PC-3 (cell line): ENCODE data around the gene FCHO2. TPM values are rescaled to one million over a fixed set of nuclear protein-coding genes. Genes with fewer than 3 reads are reported as not detected.
"Not testable (repeated sequence)": the region's sequence is repeated elsewhere in the genome, so short reads cannot be mapped to it uniquely, and the experiment has no call there.

Source experiments
- ATAC-seq: fragments of 200-7000 bp; cut with Tn5 transposase; 2 replicates; pipeline ENCODE4 v1.9.1; 2020; ENCODE audit warnings: mild to moderate bottlenecking, moderate library complexity
- BruUV-seq: library from RNA; stranded (reverse); fragments of 400-500 nt; replicated peaks from 2 replicates; lab custom pipeline; 2021; lab: Mats Ljungman, UMichigan
- CTCF ChIA-PET: fragments of 300-600 bp; sonication (Branson Sonifier 250); formaldehyde crosslinking; loops from one replicate; lab custom pipeline; 2022; ENCODE audit warnings: antibody characterized with exemption; lab: Charles Lee
- POLR2A ChIA-PET: fragments of 300-600 bp; sonication (Branson Sonifier 250); formaldehyde crosslinking; loops from one replicate; lab custom pipeline; 2022; ENCODE audit warnings: antibody characterized with exemption; ENCODE audit not compliant: unreplicated experiment; lab: Charles Lee
- DNase-seq: peaks from one replicate; pipeline ENCODE4 v3.0.0-alpha.2; 2015
- H2AFZ ChIP-seq: fragments of 300-600 bp; sonication (generic); 2 replicates; pipeline ENCODE4 v1.6.0; 2016; ENCODE audit warnings: antibody characterized with exemption, low read length
- H3F3A ChIP-seq: fragments of 300-600 bp; sonication (generic); one replicate; pipeline ENCODE4 v1.6.0; 2017; ENCODE audit warnings: antibody characterized with exemption, low read length, control low read depth, mild to moderate bottlenecking; ENCODE audit not compliant: unreplicated experiment
- H3K27ac ChIP-seq: fragments of 300-600 bp; sonication (generic); 2 replicates; pipeline ENCODE4 v1.5.1; 2016; ENCODE audit warnings: mild to moderate bottlenecking, low read length
- H3K27me3 ChIP-seq: fragments of 300-600 bp; sonication (generic); 2 replicates; pipeline ENCODE4 v1.6.1; 2016; ENCODE audit warnings: low read length, mixed read lengths
- H3K36me3 ChIP-seq: fragments of 300-600 bp; sonication (generic); 2 replicates; pipeline ENCODE4 v1.6.1; 2016; ENCODE audit warnings: low read depth, mixed run types, low read length, mixed read lengths
- H3K4me1 ChIP-seq: fragments of 300-600 bp; sonication (generic); 2 replicates; pipeline ENCODE4 v1.5.1; 2016; ENCODE audit warnings: low read length; ENCODE audit not compliant: insufficient read depth
- H3K4me2 ChIP-seq: fragments of 300-600 bp; sonication (generic); 2 replicates; pipeline ENCODE4 v1.6.0; 2016; ENCODE audit warnings: low read length
- H3K4me3 ChIP-seq: fragments of 300-600 bp; sonication (generic); 2 replicates; pipeline ENCODE4 v1.5.1; 2016; ENCODE audit warnings: mild to moderate bottlenecking, low read length, mixed read lengths
- H3K79me2 ChIP-seq: fragments of 300-600 bp; sonication (generic); 2 replicates; pipeline ENCODE4 v1.6.1; 2017; ENCODE audit warnings: low read length, mixed read lengths
- H3K9ac ChIP-seq: fragments of 300-600 bp; sonication (generic); 2 replicates; pipeline ENCODE4 v1.6.0; 2016; ENCODE audit warnings: mild to moderate bottlenecking, low read length
- H3K9me2 ChIP-seq: fragments of 300-600 bp; sonication (generic); replicated peaks from 2 replicates; pipeline ENCODE4 v1.6.1; 2016; ENCODE audit warnings: mixed run types, low read length, mixed read lengths
- H3K9me3 ChIP-seq: fragments of 300-600 bp; sonication (generic); 2 replicates; pipeline ENCODE4 v1.6.1; 2016; ENCODE audit warnings: low read length, mixed read lengths
- H4K20me1 ChIP-seq: fragments of 300-600 bp; sonication (generic); 2 replicates; pipeline ENCODE4 v1.6.1; 2016; ENCODE audit warnings: low read length, mixed read lengths
- CTCF ChIP-seq: fragments of 300-600 bp; sonication (generic); conservative IDR thresholded peaks from 2 replicates; pipeline ENCODE4 v1.5.1; 2017; ENCODE audit warnings: antibody characterized with exemption, low read depth, mild to moderate bottlenecking, low read length
- EZH2 ChIP-seq: fragments of 300-600 bp; sonication (generic); IDR thresholded peaks from one replicate; pipeline ENCODE4 v1.6.1; 2017; ENCODE audit warnings: antibody characterized with exemption, mild to moderate bottlenecking, low read length; ENCODE audit not compliant: unreplicated experiment
- EZH2phosphoT487 ChIP-seq: fragments of 300-600 bp; sonication (generic); IDR thresholded peaks from 2 replicates; pipeline ENCODE4 v1.6.1; 2018; ENCODE audit warnings: mild to moderate bottlenecking, antibody characterized with exemption, low read length, borderline replicate concordance
- intact Hi-C: fragments of 100-400 bp; cut with micrococcal nuclease; formaldehyde crosslinking; loops from 2 replicates; pipeline ENCODE4 v1.9.0; 2023
- total RNA-seq: library from RNA; depleted of rRNA; stranded (reverse); fragments of >200 nt; gene quantifications from 2 replicates; pipeline ENCODE4 v1.2.3, GENCODE V29; 2014

Gene FCHO2
- total RNA-seq, 1 experiment from 2014 or later, result 5.9 TPM

- Histone ChIP-seq H3K9me2 (no peaks in the 10 kb centered on the region), H3K27ac (no peak overlapping the region), H3K4me2 (no peak overlapping the region), H3K9me3 (no peaks in the 10 kb centered on the region), H3F3A (no peaks in the 10 kb centered on the region), H4K20me1 (no peaks in the 10 kb centered on the region), H3K79me2 (no peaks in the 10 kb centered on the region), H3K9ac (no peak overlapping the region), H3K36me3 (no peaks in the 10 kb centered on the region), H3K27me3 (no peaks in the 10 kb centered on the region), H3K4me1 (no peaks in the 10 kb centered on the region), H2AFZ (no peak overlapping the region), H3K4me3 (no peak overlapping the region)
- ATAC-seq (no peak), DNase-seq (no peak)
- intact Hi-C loops, result no loop called here
- ChIA-PET POLR2A (no interaction called here), CTCF (no interaction called here)
- no TSS peak for BruUV-seq
- TF ChIP-seq EZH2phosphoT487 (no peak), CTCF (no peak), EZH2 (no peak)
These were observed 51.2 kb downstream of the FCHO2 start for GRCh38 chr5:73007051-73007450.

GRCh38 chr5:73008831-73009230, 53.0 kb downstream of the FCHO2 start:
- Histone ChIP-seq H3K9ac (no peak overlapping the region), H3K4me3 (no peak overlapping the region), H3F3A (no peaks in the 10 kb centered on the region), H3K27me3 (no peaks in the 10 kb centered on the region), H3K4me1 (no peaks in the 10 kb centered on the region), H4K20me1 (no peaks in the 10 kb centered on the region), H3K4me2 (no peak overlapping the region), H3K9me2 (no peaks in the 10 kb centered on the region), H3K79me2 (no peaks in the 10 kb centered on the region), H2AFZ (no peak overlapping the region), H3K9me3 (no peaks in the 10 kb centered on the region), H3K36me3 (no peaks in the 10 kb centered on the region), H3K27ac (no peak overlapping the region)
- POLR2A ChIA-PET, result no interaction called here
- CTCF ChIA-PET, result no interaction called here
- DNase-seq (no peak), ATAC-seq (no peak)
- intact Hi-C loops, result no loop called here
- BruUV-seq, result no TSS peak
- no peak for TF ChIP-seq CTCF
- TF ChIP-seq EZH2phosphoT487, result no peak
- no peak for TF ChIP-seq EZH2

- H3K79me2 ChIP-seq, H3F3A ChIP-seq, H3K9me3 ChIP-seq, H3K4me2 ChIP-seq, H3K4me1 ChIP-seq, H3K4me3 ChIP-seq, POLR2A ChIA-PET, intact Hi-C loops, H3K9ac ChIP-seq, H3K36me3 ChIP-seq, H3K9me2 ChIP-seq, H3K27me3 ChIP-seq, H3K27ac ChIP-seq, DNase-seq, BruUV-seq, CTCF ChIA-PET, H4K20me1 ChIP-seq, H2AFZ ChIP-seq, ATAC-seq: not testable (repeated sequence)
These were observed 55.8 kb downstream of the FCHO2 start for GRCh38 chr5:73011612-73012011.
